Keratinocyte (primary cell): Measurements from ENCODE around the gene ZNF638.

Experiments
- EZH2 ChIP-seq: IDR thresholded peaks from one replicate; pipeline ENCODE4 v1.6.1; 2012; ENCODE audit warnings: inconsistent platforms, mild to moderate bottlenecking, low read length, moderate library complexity
- TF ChIP-seq, protein P1 (sequence below), 3 experiments: IDR thresholded peaks in 1 of 3; conservative IDR thresholded peaks in 1 of 3; optimal IDR thresholded peaks in 1 of 3; 2 replicates in 2 of 3; 3 replicates in 1 of 3; pipeline versions ENCODE3 to v1.5.1; 2011; ENCODE audit warnings: low read length in 3 of 3, mild to moderate bottlenecking in 3 of 3, moderate library complexity in 2 of 3, control low read depth in 1 of 3, inconsistent platforms in 1 of 3; ENCODE audit not compliant: insufficient read depth in 2 of 3; ENCODE audit errors: extremely low read depth in 1 of 3

DNA sequence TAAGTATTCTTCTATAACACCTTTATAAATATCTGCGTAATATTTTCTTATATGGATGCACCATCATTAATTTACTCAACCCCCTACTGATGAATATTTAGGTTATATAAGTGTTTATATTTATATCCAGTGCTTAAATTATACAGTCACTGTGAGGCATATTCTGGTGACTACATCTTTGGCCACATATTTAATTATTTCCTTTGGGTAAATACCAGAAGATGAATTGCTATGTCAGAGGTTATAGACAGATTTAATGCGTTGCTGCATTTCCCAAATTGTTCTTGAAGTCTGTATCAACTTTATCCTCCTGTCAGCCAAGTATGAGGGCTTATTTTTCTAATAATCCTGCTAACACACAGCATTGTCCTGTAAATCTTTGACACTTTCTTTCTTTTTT, 140.4 kb downstream of the ZNF638 start:
- TF ChIP-seq, protein P1, sequence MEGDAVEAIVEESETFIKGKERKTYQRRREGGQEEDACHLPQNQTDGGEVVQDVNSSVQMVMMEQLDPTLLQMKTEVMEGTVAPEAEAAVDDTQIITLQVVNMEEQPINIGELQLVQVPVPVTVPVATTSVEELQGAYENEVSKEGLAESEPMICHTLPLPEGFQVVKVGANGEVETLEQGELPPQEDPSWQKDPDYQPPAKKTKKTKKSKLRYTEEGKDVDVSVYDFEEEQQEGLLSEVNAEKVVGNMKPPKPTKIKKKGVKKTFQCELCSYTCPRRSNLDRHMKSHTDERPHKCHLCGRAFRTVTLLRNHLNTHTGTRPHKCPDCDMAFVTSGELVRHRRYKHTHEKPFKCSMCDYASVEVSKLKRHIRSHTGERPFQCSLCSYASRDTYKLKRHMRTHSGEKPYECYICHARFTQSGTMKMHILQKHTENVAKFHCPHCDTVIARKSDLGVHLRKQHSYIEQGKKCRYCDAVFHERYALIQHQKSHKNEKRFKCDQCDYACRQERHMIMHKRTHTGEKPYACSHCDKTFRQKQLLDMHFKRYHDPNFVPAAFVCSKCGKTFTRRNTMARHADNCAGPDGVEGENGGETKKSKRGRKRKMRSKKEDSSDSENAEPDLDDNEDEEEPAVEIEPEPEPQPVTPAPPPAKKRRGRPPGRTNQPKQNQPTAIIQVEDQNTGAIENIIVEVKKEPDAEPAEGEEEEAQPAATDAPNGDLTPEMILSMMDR (optimal IDR thresholded peaks at IDR 0.05 in 1 of 3, IDR thresholded peaks at IDR 0.05 in 1 of 3, conservative IDR thresholded peaks at IDR 0.05 in 1 of 3; ENCODE audit: extremely low read depth in 1 of 3, insufficient read depth in 2 of 3, low read length in 3 of 3): no peak
- TF ChIP-seq EZH2: no peak
